Midbrain (tissue), 1 donor: ENCODE measurements around the gene TDRD12.
"Not testable (repeated sequence)": the region's sequence is repeated elsewhere in the genome, so short reads cannot be mapped to it uniquely, and the experiment has no call there.

Source experiments
- DNase-seq: peaks from one replicate; lab custom pipeline; 2025; lab: John Stamatoyannopoulos, UW

TDRD12 gene

DNA sequence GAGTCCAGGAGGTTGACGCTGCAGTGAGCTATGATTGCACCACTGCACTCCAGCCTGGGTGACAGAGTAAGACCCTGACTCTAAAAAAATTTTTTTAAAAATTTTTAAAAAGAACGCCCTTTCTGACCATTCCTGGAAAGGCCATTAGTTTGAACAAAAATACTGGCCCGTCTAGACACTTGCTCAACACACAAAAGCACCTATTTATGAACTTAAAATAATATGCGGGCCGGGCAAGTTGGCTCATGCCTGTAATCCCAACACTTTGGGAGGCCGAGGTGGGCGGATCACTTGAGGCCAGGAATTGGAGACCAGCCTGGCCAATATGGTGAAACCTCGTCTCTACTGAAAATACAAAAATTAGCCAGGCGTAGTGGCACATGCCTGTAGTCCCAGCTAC is 147.9 kb downstream of the TDRD12 start:
- not testable (repeated sequence) for DNase-seq

- no peak for DNase-seq
Measured at GRCh38 chr19:32868206-32868950, 148.8 kb downstream of the TDRD12 start.

DNA sequence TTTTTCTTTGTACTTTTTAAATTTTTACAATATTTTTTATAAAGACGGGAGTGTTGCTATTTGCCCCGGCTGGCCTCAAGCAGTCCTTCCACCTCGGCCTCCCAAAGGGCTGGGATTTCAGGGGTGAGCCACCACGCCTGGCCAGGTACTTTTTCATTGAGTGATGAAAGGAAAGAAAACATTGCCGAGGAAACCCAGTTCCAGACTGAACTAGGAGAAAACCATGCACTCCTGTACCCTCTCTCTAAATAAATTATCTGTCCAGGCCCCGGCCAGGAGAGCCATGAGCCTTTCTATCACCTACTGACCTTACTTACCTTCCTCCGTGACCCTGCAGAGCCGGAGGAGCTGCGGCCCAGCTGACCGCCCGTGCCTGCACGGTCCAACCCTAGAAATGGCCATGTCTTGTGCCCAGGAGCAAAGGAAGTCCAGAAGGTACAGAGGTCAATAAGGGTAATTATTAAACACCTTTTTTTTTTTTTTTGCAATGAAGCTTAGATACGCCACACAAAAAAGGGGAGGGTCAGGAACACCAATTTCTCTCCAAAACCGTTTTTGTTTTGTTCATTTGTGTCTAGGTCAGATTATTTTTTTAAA is 149.9 kb downstream of the TDRD12 start, which contains the start of gene SLC7A9:
Gene SLC7A9, minus strand, starts transcription at position 399 of the 597 bp plus-strand sequence. CDS start 1,233 bp downstream, outside the sequence.
- DNase-seq = no peak

GRCh38 chr19:32869966-32870573 is 150.5 kb downstream of the TDRD12 start:
- no peak for DNase-seq

DNA sequence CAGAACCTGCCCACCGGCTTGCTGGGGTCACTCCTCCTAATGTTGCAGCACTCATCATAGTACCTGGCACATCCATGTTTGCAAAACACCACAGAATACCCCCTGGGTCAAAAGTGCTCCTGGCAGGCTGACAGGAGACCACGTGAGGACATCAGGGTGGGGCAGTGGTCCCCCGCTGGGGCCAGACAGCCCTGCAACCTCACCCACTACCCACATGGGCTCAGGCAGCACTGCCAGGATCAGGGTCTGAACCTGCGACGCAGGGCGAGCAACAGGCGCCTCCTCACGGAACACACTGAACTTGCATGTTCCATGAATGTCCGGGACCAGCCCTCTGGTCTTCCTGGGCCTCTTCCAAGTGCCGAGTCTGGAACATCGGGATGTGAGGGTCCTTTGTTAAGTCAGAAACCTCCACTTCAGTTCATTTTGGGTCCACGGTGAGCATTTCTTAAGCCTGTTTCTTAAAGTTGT is 151.4 kb downstream of the TDRD12 start:
- DNase-seq = no peak

DNA sequence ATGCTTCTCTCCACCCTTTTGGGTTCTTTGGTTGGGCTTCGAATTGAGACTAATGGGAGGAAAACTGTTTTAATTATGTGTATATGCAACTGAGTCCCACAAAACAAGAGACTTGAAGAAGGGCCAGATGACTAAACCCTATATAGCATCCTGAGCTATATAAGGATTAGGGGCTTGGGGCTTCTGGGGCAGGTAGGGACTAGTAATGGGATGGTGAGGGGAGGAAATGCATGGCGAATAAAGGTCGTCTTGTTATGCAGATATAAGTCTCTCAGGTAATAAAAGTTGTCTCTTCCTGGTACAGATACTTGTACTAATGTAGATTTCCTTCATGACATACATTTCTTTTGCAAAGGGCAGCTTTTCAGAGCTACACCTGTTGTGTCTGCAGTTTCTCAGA is 152.8 kb downstream of the TDRD12 start:
- no peak for DNase-seq

- no peak for DNase-seq
Measured at GRCh38 chr19:32873247-32873959, 153.8 kb downstream of the TDRD12 start.

GRCh38 chr19:32874605-32875004 is 155.0 kb downstream of the TDRD12 start:
- DNase-seq = no peak

DNA sequence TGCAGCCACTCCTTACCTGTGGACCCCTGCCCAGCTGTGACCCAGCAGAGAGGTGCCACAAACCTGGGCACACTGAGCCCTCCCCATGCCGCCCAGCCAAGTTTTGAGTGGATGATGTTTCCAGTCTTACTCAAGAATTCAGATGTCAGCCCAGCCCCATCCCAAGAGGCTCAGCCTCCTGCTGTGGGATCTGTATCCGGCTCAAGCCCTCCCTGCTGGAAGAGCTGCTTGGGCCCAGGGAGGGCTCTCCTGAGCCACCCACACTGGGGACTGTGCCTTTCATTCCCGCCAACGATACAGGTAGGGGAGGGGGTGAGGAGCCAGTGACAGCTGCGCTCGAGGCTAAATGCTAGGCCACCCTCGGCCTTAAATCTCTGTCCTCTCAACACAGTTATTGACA is 155.9 kb downstream of the TDRD12 start:
- no peak for DNase-seq

- no peak for DNase-seq
Measured at GRCh38 chr19:32876236-32876918, 156.8 kb downstream of the TDRD12 start.

GRCh38 chr19:32876919-32877285 is 157.3 kb downstream of the TDRD12 start:
- DNase-seq = no peak
